Midbrain (tissue), 1 donor: ENCODE data around the gene DIP2B.
A peak's percentile ranks its signal among the peaks of the same experiment; 100 is the strongest.
"Not testable (repeated sequence)": the region's sequence is repeated elsewhere in the genome, so short reads cannot be mapped to it uniquely, and the experiment has no call there.

Experiments
- DNase-seq: peaks from one replicate; lab custom pipeline; 2025; lab: John Stamatoyannopoulos, UW

The DIP2B gene

DNA sequence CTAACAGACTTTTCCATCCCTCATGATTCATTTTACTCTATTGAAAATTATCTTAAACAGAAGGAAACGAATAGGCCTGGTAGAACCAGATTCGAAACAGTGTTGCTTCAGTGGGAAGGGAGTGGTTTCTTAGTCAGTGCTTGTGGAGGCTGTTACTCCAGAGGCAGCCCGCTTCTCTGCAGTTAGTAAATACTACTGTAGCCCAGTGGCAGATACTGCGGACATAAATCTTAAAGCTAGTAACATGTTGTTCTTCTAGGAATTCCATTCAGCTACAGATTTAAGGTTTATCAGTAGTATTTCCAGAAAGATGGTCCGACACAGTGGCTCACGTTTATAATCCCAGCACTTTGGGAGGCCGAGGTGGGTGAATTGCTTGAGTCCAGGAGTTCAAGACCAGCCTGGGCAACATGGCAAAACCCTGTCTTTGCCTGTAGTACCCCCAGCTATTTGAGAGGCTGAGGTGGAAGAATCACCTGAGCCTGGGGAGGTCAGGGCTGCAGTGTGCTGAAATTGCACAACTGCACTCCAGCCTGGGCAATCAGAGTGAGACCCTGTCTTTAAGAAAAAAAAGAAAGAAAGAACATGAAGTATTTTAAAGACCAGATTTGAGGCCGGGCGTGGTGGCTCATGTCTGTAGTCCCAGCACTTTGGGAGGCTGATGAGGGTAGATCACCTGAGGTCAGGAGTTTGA, 45.9 kb downstream of the DIP2B start:
- DNase-seq: no peak

- DNase-seq: no peak
Observed at GRCh38 chr12:50551866-50552265, 47.1 kb downstream of the DIP2B start.

DNA sequence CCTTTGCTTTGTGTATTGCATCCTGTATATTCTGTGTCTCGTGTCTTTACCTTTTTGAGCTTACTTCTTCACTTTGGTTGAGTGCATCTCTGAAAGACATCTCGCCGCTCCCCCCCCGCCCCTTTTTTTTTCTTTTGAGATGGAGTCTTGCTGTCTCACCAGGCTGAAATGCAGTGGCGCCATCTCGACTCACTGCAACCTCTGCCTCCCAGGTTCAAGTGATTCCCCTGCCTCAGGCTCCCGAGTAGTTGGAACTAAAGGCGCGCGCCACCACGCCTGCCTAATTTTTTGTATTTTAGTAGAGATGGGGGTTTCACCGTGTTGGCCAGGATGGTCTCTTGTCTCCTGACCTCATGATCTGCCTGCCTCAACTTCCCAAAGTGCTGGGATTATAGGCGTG, 49.9 kb downstream of the DIP2B start:
- DNase-seq: no peak

GRCh38 chr12:50555471-50555885, 50.7 kb downstream of the DIP2B start:
- DNase-seq: no peak

GRCh38 chr12:50556273-50556672, 51.5 kb downstream of the DIP2B start:
- DNase-seq: no peak

DNA sequence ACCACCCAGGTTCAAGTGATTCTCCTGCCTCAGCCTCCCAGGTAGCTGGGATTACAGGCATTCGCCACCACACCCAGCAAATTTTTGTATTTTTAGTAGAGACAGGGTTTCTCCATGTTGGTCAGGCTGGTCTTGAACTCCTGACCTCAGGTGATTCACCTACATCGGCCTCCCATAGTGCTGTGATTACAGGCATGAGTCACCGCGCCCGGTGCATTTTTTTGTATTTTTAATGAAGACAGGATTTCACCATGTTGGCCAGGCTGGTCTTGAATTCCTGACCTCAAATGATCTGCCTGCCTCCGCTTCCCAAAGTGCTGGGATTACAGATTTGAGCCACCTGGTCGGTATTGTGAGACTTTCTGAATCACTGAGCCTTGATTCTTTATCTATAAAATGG, 52.0 kb downstream of the DIP2B start:
- DNase-seq: not testable (repeated sequence)

GRCh38 chr12:50557421-50557820, 52.6 kb downstream of the DIP2B start:
- no peak for DNase-seq

DNA sequence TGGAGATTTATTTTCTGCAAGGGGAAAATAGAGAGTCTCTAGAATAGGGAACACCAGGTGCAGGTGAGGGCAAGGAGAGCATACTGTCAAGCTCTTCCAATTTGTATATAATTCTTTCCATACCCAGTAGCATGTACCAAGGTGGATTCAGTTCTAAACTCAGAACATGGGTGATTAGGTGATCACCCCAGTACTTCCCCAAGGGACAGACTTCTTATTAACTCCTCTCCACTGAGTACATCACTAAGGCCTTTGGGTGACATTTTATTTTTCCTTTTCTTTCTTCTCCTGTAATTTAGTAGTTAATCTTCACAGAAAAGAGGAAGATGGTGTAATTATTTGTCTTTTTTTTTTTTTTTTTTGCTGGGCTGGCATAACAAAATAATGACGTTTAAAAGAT, 54.2 kb downstream of the DIP2B start:
- no peak for DNase-seq

GRCh38 chr12:50562520-50563433, 58.0 kb downstream of the DIP2B start:
- no peak for DNase-seq

GRCh38 chr12:50563434-50563787, 58.6 kb downstream of the DIP2B start:
- DNase-seq: no peak

DNA sequence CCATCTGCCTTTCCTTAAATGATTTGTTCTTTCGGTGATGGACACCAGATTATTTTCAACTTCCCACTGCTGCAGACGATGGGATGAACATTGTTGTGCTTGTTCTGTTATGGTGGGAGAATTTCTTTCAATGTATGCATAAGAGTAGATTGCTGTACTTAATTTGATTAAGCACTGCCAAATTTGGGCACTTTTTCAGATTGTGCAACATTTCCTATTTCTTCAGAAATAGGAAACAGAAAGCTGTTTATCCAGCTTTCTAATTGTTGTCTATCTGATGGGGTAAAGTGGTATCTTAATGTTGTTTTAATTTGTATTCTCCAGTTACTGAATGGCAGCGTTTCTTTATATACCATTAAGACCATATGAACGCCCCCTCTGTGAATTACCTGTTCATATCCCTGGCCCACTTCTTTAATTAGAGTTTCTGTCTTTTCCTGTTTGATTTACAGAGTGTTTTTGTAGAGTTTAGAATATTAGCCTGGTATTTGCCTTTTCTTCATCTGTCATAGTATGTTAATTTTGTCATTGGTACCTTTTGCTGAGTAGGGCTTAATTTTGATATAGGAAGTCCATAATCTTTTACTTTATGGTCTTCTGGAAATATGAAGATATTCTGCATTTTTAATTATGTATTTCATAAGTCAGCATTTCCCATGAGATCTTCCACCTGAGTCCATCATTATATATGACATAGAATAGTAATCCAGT, 59.6 kb downstream of the DIP2B start:
- no peak for DNase-seq

DNA sequence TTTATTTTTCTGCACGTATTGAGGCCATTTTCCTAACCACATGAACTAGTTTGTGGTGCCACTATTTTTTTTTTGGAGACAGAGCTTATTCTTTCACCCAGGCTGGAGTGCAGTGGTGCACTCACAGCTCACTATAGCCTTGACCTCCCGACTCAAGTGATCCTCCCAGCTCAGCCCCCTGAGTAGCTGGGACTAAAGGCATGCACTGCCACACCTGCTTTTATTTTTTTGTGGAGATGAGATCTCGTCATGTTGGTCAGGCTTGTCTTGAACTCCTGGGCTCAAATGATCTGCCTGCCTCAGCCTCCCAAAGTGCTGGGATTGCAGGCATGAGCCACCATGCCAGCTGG, 60.1 kb downstream of the DIP2B start:
- no peak for DNase-seq

GRCh38 chr12:50566066-50566465, 61.3 kb downstream of the DIP2B start:
- DNase-seq: no peak

- DNase-seq: no peak
Observed at GRCh38 chr12:50567926-50568325, 63.1 kb downstream of the DIP2B start.

DNA sequence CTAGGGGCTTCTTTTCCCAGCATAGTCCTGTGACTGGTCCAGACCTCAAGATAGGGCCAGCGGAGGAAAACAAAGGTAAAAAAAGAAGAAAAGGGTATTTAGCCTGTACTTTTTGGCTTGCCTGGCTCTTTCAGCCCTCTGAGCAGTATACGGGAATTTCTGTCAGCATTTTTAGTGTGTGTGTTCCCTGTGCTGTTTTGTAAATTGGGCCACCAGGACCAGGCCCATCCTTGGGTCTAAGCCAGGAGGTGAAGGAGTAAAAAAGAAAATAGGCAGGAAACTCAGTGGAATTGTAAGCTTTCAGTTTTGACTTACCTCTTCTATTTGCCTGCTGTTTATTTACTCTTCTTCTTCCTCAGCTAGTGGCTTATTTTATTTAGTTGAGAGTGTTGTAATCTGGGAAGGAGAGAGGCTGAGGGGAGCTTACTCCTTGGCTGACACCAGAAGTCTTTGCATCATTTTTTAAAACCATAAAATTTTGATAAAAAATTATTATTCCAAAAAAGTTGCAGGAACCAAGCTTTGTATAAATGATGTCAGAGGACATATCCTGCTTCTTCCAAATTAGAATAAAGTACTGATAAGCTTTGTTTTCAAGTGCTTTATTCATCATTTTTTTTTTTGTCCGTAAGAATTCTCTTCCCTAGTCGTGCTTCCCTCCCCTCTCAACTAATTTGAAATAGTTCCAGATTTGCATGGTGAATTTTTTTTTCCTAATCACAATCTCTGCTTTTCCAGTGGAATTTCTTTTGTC, 63.7 kb downstream of the DIP2B start:
- DNase-seq: no peak

DNA sequence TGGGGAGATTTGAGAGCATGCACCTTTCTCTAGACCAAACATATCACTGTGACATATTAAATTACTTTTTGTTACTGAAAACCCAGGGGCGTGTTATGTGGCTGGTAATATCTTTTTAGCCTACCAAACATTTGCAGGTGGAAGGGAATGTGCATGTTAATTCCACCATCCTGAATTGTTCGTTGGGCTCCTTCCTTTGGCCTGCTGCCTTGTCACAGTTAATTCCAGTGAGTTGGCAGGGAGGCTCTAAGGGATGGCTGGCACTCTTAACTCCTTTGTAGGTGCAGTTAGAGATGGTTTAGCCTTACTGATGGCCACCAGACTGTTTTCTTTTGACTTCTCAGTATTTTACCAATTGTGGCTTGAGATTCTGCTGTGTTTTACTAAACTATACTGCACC, 64.5 kb downstream of the DIP2B start:
- peak; percentile 26 for DNase-seq

- DNase-seq: peak; percentile 58
Observed at GRCh38 chr12:50569876-50570275, 65.1 kb downstream of the DIP2B start.

- DNase-seq: no peak
Observed at GRCh38 chr12:50571786-50572185, 67.0 kb downstream of the DIP2B start.

GRCh38 chr12:50572287-50572686, 67.5 kb downstream of the DIP2B start:
- DNase-seq: peak; percentile 45

DNA sequence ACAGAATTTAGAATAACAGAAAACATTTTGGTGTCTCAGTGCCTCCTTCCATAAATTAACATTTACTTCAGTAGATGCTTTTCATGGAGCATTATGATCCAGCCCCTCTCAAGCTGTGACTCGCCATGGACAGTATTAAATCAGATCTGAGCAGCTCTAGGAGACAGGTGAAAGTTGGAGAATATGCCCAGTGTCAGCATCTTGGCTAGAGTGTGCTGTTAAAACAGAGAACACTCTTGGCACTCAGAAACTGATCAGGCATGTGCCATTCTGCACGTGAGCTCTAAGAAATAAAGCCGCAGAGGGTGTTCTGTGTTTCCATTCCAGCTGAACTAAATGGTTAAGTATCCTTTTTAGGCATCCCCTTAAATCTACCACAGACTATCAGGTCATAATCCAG, 68.0 kb downstream of the DIP2B start:
- DNase-seq: no peak

GRCh38 chr12:50573271-50573670, 68.5 kb downstream of the DIP2B start:
- DNase-seq: peak; percentile 12
